ENCODE results near the gene WDFY1. TPM values are rescaled to one million over a fixed set of nuclear protein-coding genes. Genes with fewer than 3 reads are reported as not detected.
A peak's percentile ranks its signal among the peaks of the same experiment; 100 is the strongest.

WDFY1 gene
- total RNA-seq, 3 donors from 2014 or later = 49.0 to 66.7 (median 65.8) TPM

DNA sequence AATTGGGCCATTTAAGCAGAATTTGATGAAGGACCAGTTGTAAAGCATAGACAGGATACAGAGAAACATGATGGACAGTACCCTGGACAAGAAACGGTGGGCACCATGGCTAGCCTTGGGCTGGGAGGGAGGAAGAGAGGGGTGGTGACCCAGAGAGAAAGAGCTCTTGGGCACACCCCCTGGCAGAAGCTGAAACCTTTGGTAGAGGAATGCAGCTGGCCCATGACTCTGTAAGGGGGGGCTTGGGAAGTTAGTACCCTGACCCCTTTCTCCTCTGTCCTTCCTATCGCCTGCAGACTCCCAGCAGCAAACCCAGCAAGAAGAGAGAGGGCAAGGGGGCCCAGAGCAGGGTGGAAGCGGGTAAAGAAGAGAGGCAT is 44.7 kb upstream of the WDFY1 start:
- Histone ChIP-seq H3K9me3 (no peaks in the 10 kb centered on the region), H3K4me3 (no peak overlapping the region), H3K36me3 (ENCODE audit: low read depth) (no peaks in the 10 kb centered on the region), H3K4me1 (ENCODE audit: low read depth) (no peaks in the 10 kb centered on the region)
- DNase-seq = no peak
- intact Hi-C loops (cut with DNase I, micrococcal nuclease) = loop anchor here (5.0 to 10.0 kb wide), 2 partner anchors 292 to 295 kb away; no protein-coding TSS in a partner anchor
- TF ChIP-seq, protein P1, sequence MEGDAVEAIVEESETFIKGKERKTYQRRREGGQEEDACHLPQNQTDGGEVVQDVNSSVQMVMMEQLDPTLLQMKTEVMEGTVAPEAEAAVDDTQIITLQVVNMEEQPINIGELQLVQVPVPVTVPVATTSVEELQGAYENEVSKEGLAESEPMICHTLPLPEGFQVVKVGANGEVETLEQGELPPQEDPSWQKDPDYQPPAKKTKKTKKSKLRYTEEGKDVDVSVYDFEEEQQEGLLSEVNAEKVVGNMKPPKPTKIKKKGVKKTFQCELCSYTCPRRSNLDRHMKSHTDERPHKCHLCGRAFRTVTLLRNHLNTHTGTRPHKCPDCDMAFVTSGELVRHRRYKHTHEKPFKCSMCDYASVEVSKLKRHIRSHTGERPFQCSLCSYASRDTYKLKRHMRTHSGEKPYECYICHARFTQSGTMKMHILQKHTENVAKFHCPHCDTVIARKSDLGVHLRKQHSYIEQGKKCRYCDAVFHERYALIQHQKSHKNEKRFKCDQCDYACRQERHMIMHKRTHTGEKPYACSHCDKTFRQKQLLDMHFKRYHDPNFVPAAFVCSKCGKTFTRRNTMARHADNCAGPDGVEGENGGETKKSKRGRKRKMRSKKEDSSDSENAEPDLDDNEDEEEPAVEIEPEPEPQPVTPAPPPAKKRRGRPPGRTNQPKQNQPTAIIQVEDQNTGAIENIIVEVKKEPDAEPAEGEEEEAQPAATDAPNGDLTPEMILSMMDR (IDR thresholded peaks at IDR 0.05) = no peak
- ATAC-seq = no peak

DNA sequence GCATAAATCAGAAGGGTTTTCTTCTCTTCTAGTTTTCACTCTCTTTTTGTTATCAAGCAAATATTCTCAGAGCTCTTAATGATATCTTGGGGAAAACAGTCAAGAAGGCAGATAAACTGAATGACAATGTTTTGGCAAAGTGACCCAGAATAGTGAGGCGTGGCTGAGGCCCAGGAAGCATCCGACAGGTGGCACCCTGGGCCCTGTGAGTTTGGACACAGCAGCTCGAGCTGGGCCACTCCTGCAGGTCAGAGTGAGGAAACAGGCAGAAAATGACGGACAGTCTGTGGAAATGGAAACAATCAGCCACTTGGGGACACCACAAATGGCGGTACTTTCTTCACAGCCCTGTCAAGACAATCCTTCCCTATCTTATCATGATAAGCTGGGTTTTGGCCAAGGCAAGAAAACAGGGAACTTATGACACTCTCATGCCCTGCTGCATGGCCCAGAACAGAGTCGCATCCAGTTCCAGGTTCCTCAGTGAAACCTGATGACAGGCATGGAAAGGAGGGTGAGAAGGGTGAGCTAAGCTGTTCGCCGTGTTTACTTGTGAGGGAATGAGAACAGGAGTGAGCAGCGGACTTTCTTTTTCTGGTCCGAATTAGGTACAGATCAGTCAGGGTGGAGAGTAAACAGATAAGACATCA is 44.2 kb upstream of the WDFY1 start:
- intact Hi-C loops (cut with DNase I, micrococcal nuclease) = no loop called here
- Histone ChIP-seq H3K4me1 (ENCODE audit: low read depth) (no peaks in the 10 kb centered on the region), H3K36me3 (ENCODE audit: low read depth) (no peaks in the 10 kb centered on the region), H3K4me3 (no peak overlapping the region), H3K9me3 (no peaks in the 10 kb centered on the region)
- peak; percentile 90 for ATAC-seq
- TF ChIP-seq, protein P1 (IDR thresholded peaks at IDR 0.05) = peak; percentile 22
- peak in 2 of 3 donors; percentile 64 to 71 for DNase-seq

DNA sequence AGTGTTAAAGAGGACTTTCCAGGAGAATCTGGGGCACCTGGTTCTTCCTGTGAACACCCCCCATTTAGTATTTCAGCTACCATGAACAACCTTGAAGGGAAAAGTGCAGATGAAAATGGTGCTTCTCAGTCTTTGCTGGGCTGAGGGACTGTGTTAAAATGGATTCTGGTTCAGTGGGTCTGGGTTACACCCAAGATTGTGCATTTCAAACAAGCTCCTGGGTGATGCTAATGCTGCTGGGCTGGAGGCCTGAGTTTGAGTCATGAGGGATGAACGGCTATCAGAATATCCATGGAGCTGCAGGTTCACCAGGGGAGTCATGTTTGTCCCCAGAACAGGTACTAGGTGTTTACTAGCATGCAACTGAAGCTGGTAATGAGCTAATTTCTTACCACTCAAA is 36.1 kb upstream of the WDFY1 start:
- TF ChIP-seq, protein P1 (IDR thresholded peaks at IDR 0.05) = no peak
- Histone ChIP-seq H3K4me1 (ENCODE audit: low read depth) (no peaks in the 10 kb centered on the region), H3K36me3 (ENCODE audit: low read depth) (no peaks in the 10 kb centered on the region), H3K9me3 (no peaks in the 10 kb centered on the region), H3K4me3 (no peak overlapping the region)
- intact Hi-C loops (cut with DNase I, micrococcal nuclease) = no loop called here
- no peak for DNase-seq
- ATAC-seq = no peak

DNA sequence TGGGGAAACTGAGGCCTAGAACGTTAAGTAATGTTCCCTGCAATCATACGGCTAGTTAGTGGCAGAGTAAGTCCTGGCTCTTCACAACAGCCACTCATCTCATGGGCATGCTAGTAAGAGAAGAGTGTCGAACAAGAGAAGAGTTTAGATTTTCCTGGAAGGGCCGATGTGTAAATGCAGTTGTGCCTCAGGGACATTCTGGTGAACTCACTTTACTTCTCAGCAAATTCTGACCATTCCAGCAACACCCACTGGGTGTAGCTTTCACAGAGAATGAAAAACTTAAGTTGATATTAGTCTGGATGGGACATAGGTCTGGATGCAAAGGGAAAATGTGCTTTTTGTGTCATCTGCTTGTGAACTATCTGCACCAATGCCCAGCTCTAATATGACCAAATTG is 35.7 kb upstream of the WDFY1 start:
- no peak for ATAC-seq
- intact Hi-C loops (cut with DNase I, micrococcal nuclease) = no loop called here
- no peaks in the 10 kb centered on the region for H3K36me3 ChIP-seq (ENCODE audit: low read depth)
- DNase-seq = no peak
- H3K4me1 ChIP-seq (ENCODE audit: low read depth) = no peaks in the 10 kb centered on the region
- TF ChIP-seq, protein P1 (IDR thresholded peaks at IDR 0.05) = no peak
- H3K9me3 ChIP-seq = no peaks in the 10 kb centered on the region
- H3K4me3 ChIP-seq = no peak overlapping the region

DNA sequence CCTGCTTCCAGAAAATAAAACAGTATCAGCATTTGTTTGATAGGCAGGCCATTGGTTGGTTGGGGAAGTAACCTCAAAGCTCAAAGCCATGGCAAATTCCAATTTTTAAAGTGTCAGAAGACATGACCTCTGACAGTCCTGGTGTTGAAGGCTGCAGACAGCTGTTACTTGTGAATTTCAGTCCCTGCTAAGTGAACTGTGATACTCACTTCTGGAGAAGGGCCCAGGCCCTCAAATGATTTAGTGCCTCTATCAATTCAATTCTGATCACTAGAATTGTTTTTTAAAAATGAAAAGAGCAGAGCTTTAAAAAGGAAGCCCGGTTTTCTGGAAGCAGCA is 35.2 kb upstream of the WDFY1 start:
- no peak for DNase-seq
- ATAC-seq = no peak
- TF ChIP-seq, protein P1 (IDR thresholded peaks at IDR 0.05) = no peak
- intact Hi-C loops (cut with DNase I, micrococcal nuclease) = no loop called here
- Histone ChIP-seq H3K4me1 (ENCODE audit: low read depth) (no peaks in the 10 kb centered on the region), H3K36me3 (ENCODE audit: low read depth) (no peaks in the 10 kb centered on the region), H3K9me3 (no peaks in the 10 kb centered on the region), H3K4me3 (no peak overlapping the region)
